H9 (cell line): ENCODE measurements around the gene FBXO24. TPM values are rescaled to one million over a fixed set of nuclear protein-coding genes. Genes with fewer than 3 reads are reported as not detected.

ENCODE experiments used
- DNase-seq: peaks from one replicate; pipeline ENCODE4 v3.0.0-alpha.2; 2017
- H2AFZ ChIP-seq: one replicate; pipeline ENCODE4 v1.6.1; 2013; ENCODE audit warnings: mild to moderate bottlenecking, low read length, control low read depth, moderate library complexity
- H2AK5ac ChIP-seq: 2 replicates; pipeline ENCODE4 v1.6.1; 2013; ENCODE audit warnings: low read length, control low read depth, mixed read lengths; ENCODE audit not compliant: insufficient read length
- H2BK120ac ChIP-seq: one replicate; pipeline ENCODE4 v1.6.1; 2013; ENCODE audit warnings: low read depth, mild to moderate bottlenecking, low read length, control low read depth, inconsistent platforms; ENCODE audit not compliant: poor library complexity, severe bottlenecking
- H2BK12ac ChIP-seq: 2 replicates; pipeline ENCODE4 v1.6.1; 2013; ENCODE audit warnings: low read length, control low read depth, mixed read lengths, low read depth; ENCODE audit not compliant: insufficient read length
- H2BK15ac ChIP-seq: 2 replicates; pipeline ENCODE4 v1.6.1; 2013; ENCODE audit warnings: low read depth, low read length, control low read depth
- H2BK20ac ChIP-seq: one replicate; pipeline ENCODE4 v1.6.1; 2013; ENCODE audit warnings: low read depth, mild to moderate bottlenecking, low read length, control low read depth, inconsistent platforms; ENCODE audit not compliant: poor library complexity, severe bottlenecking
- H2BK5ac ChIP-seq: 2 replicates; pipeline ENCODE4 v1.6.1; 2013; ENCODE audit warnings: low read length, control low read depth, mixed read lengths; ENCODE audit not compliant: insufficient read length
- H3K14ac ChIP-seq: 2 replicates; pipeline ENCODE4 v1.6.1; 2013; ENCODE audit warnings: low read length, control low read depth; ENCODE audit not compliant: insufficient read depth
- H3K18ac ChIP-seq: 2 replicates; pipeline ENCODE4 v1.6.1; 2013; ENCODE audit warnings: low read depth, mild to moderate bottlenecking, mixed read lengths, low read length, control low read depth; ENCODE audit not compliant: insufficient read length
- H3K23ac ChIP-seq: 2 replicates; pipeline ENCODE4 v1.6.1; 2013; ENCODE audit warnings: low read length, control low read depth, mixed read lengths, low read depth; ENCODE audit not compliant: insufficient read length
- H3K23me2 ChIP-seq: 2 replicates; pipeline ENCODE4 v1.6.1; 2013; ENCODE audit warnings: low read depth, mild to moderate bottlenecking, mixed read lengths, low read length, control low read depth; ENCODE audit not compliant: insufficient read length, poor library complexity, severe bottlenecking
- H3K27ac ChIP-seq: 2 replicates; pipeline ENCODE4 v1.5.1; 2013; ENCODE audit warnings: low read length, control low read depth, mixed read lengths, low read depth; ENCODE audit not compliant: insufficient read length
- H3K27me3 ChIP-seq: 2 replicates; pipeline ENCODE4 v1.6.1; 2013; ENCODE audit warnings: low read length, control low read depth, inconsistent platforms; ENCODE audit not compliant: insufficient read depth
- H3K4ac ChIP-seq: 2 replicates; pipeline ENCODE4 v1.6.1; 2013; ENCODE audit warnings: low read depth, mild to moderate bottlenecking, control low read depth, inconsistent platforms, low read length, moderate library complexity
- H3K4me1 ChIP-seq: 2 replicates; pipeline ENCODE4 v1.6.1; 2013; ENCODE audit warnings: low read length, control low read depth, inconsistent platforms; ENCODE audit not compliant: insufficient read depth
- H3K4me2 ChIP-seq: 2 replicates; pipeline ENCODE4 v1.6.1; 2013; ENCODE audit warnings: low read length, control low read depth, mixed read lengths; ENCODE audit not compliant: insufficient read length, insufficient read depth
- H3K56ac ChIP-seq: 2 replicates; pipeline ENCODE4 v1.6.1; 2013; ENCODE audit warnings: low read depth, mild to moderate bottlenecking, mixed read lengths, low read length, control low read depth; ENCODE audit not compliant: insufficient read length
- H3K79me1 ChIP-seq: 2 replicates; pipeline ENCODE4 v1.6.1; 2013; ENCODE audit warnings: low read depth, mild to moderate bottlenecking, moderate library complexity, low read length, control low read depth, inconsistent platforms; ENCODE audit not compliant: insufficient read depth, poor library complexity, severe bottlenecking
- H3K79me2 ChIP-seq: 2 replicates; pipeline ENCODE4 v1.6.1; 2013; ENCODE audit warnings: low read length, control low read depth, inconsistent platforms; ENCODE audit not compliant: insufficient read depth
- H3K9ac ChIP-seq: 2 replicates; pipeline ENCODE4 v1.6.1; 2013; ENCODE audit warnings: low read length, control low read depth, mixed read lengths; ENCODE audit not compliant: insufficient read length; ENCODE audit errors: extremely low read depth
- H3K9me3 ChIP-seq: one replicate; pipeline ENCODE4 v1.6.1; 2013; ENCODE audit warnings: low read depth, low read length, inconsistent platforms; ENCODE audit not compliant: control insufficient read depth
- H3T11ph ChIP-seq: one replicate; pipeline ENCODE4 v1.6.1; 2013; ENCODE audit warnings: mild to moderate bottlenecking, low read length, control low read depth, inconsistent platforms
- H4K20me1 ChIP-seq: one replicate; pipeline ENCODE4 v1.6.1; 2013; ENCODE audit not compliant: control insufficient read depth, insufficient read length, insufficient read depth
- H4K5ac ChIP-seq: 2 replicates; pipeline ENCODE4 v1.6.1; 2013; ENCODE audit warnings: low read depth, mild to moderate bottlenecking, mixed read lengths, low read length, control low read depth; ENCODE audit not compliant: insufficient read length
- H4K8ac ChIP-seq: replicated peaks from 2 replicates; pipeline ENCODE4 v1.6.1; 2013; ENCODE audit warnings: low read length, control low read depth, mixed read lengths, low read depth; ENCODE audit not compliant: insufficient read length
- H4K91ac ChIP-seq: 2 replicates; pipeline ENCODE4 v1.6.1; 2013; ENCODE audit warnings: low read depth, mild to moderate bottlenecking, moderate library complexity, mixed read lengths, low read length, control low read depth; ENCODE audit not compliant: insufficient read length
- H3K27ac Mint-ChIP-seq, 3 experiments: 2 replicates in 2 of 3; 3 replicates in 1 of 3; pipeline ENCODE4 v1.8.0; 2020 to 2021; ENCODE audit warnings: mixed read lengths in 3 of 3, mild to moderate bottlenecking in 1 of 3, moderate library complexity in 1 of 3
- H3K27me3 Mint-ChIP-seq: 2 replicates; pipeline ENCODE4 v1.8.0; 2021; ENCODE audit warnings: low read depth, mild to moderate bottlenecking, moderate library complexity, mixed read lengths
- H3K36me3 Mint-ChIP-seq, 3 experiments: 2 replicates in 2 of 3; 3 replicates in 1 of 3; pipeline ENCODE4 v1.8.0; 2020 to 2021; ENCODE audit warnings: low read depth in 3 of 3, mixed read lengths in 3 of 3; ENCODE audit not compliant: insufficient read depth in 1 of 3
- H3K4me1 Mint-ChIP-seq, 2 experiments: 2 replicates each; pipeline ENCODE4 v1.8.0; 2020; ENCODE audit warnings: mixed read lengths in 2 of 2
- H3K4me3 Mint-ChIP-seq, 2 experiments: 2 replicates in 1 of 2; 3 replicates in 1 of 2; pipeline ENCODE4 v1.8.0; 2020 to 2021; ENCODE audit warnings: mild to moderate bottlenecking in 2 of 2, mixed read lengths in 2 of 2, moderate library complexity in 1 of 2
- H3K9me3 Mint-ChIP-seq, 2 experiments: 2 replicates in 1 of 2; 3 replicates in 1 of 2; pipeline ENCODE4 v1.8.0; 2020; ENCODE audit warnings: mild to moderate bottlenecking in 2 of 2, mixed read lengths in 2 of 2, moderate library complexity in 1 of 2
- CTCF ChIP-seq: fragments of 200-600 bp; sonication (generic); conservative IDR thresholded peaks from 3 replicates; pipeline ENCODE4 v1.8.0; 2021; ENCODE audit warnings: antibody characterized with exemption, mild to moderate bottlenecking
- WGBS: extraction: QIAGEN DNeasy Blood & Tissue Kit; methylation state at CpG from one replicate; pipeline ENCODE4 v1.1.7; 2013; ENCODE audit warnings: missing lambda C conversion rate, low lambda C conversion rate, mixed read lengths; ENCODE audit not compliant: insufficient read length; ENCODE audit errors: extremely low coverage; 5-methylcytosine and 5-hydroxymethylcytosine counted together
- total RNA-seq: library from RNA; stranded (reverse); gene quantifications from 2 replicates; pipeline ENCODE4 v1.2.1, GENCODE V29; 2021

The FBXO24 gene
- total RNA-seq, 1 experiment from 2014 or later: 0.85 TPM

DNA sequence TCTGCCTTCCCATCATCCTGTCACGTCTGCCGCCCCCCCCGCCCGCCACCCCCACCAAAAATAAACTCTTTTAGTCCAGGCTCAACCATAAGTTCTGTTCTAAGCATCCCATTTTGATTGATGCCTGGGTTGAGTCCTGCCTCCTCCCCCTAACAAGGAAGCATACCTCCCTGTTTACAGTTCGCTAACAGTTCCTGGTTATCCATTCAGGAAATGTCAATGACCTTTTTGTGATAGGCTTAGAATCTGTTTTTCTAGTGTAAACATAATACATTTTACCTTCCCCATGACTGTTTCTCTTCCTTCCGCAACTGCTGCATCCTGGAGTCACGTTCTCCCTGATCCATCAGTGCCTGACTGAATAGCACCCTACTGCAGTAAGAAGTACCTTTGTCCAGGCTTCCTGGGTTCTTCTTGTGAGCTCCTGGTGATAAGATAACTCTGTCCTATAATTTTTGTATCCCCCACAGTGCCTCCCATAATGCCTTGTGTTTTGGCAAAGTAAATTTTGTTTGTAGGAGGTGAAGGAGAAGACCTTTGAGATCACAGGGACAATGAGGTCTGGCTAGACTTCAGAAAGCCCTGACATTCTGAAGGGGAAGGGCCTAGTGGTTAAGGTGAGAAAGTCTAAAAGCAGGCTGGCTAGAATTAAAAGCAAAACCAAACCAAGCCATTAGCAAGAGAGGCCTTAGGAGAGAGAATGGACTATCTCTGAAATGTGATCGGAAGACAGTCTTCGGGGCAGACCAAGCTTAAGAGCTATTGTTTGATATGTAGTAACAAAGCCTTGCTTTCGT lies 39.8 kb upstream of the FBXO24 start:
- Histone ChIP-seq H3K4ac (no peak overlapping the region), H3T11ph (peak overlapping the region; percentile 3), H3K27me3 (no peaks in the 10 kb centered on the region), H2BK5ac (no peak overlapping the region), H3K23ac (no peak overlapping the region), H4K20me1 (no peaks in the 10 kb centered on the region), H2BK15ac (peak overlapping the region; percentile 12; the same call in 1 of the 2 replicates), H2BK12ac (no peak overlapping the region), H2BK120ac (peak overlapping the region; percentile 72), H3K27ac (no peak overlapping the region), H3K79me1 (no peaks in the 10 kb centered on the region), H2BK20ac (no peak overlapping the region), H3K56ac (no peak overlapping the region), H3K14ac (peak overlapping the region; percentile 56; the same call in 1 of the 2 replicates), H3K4me2 (no peak overlapping the region), H3K9me3 (no peaks in the 10 kb centered on the region), H3K79me2 (no peaks in the 10 kb centered on the region), H2AK5ac (no peak overlapping the region), H3K18ac (no peak overlapping the region), H2AFZ (no peak overlapping the region), H4K8ac (no peak overlapping the region), H3K23me2 (no peaks in the 10 kb centered on the region), H3K9ac (no peak overlapping the region), H4K5ac (no peak overlapping the region), H4K91ac (no peak overlapping the region), H3K4me1 (peaks cover 19% of the 10 kb centered on the region)
- peaks cover under 1% of the 10 kb centered on the region; the same call in 1 of the 2 replicates for H3K27me3 Mint-ChIP-seq
- H3K36me3 Mint-ChIP-seq: peaks cover 2 to 9% (median 8%) of the 10 kb centered on the region in 3 experiments
- H3K4me1 Mint-ChIP-seq: peaks cover 62 to 65% of the 10 kb centered on the region in 2 experiments
- no peak for TF ChIP-seq CTCF
- DNase-seq: no peak
- peak overlapping the region in 1 of 3 experiments; percentile 65; a peak in 3 of 7 replicates for H3K27ac Mint-ChIP-seq
- H3K4me3 Mint-ChIP-seq: peak overlapping the region in 1 of 2 experiments; percentile 5; a peak in 1 of 5 replicates
- H3K9me3 Mint-ChIP-seq: no peaks in the 10 kb centered on the region; a peak in 1 of 5 replicates
- no CpG with 5 or more reads among the region's 10 CpGs for WGBS
